DOHH2 (cell line): ENCODE measurements around the gene CRTAC1.

Experiments used
- H3F3A ChIP-seq: fragments of 200-600 bp; sonication (generic), shearing (Covaris generic); 2 replicates; pipeline ENCODE4 v1.6.0; 2016; ENCODE audit warnings: antibody characterized with exemption, mild to moderate bottlenecking; ENCODE audit not compliant: control insufficient read depth, insufficient read depth
- H3K27ac ChIP-seq: fragments of 200-600 bp; sonication (generic); 2 replicates; pipeline ENCODE4 v1.5.1; 2014; ENCODE audit warnings: low read depth, mild to moderate bottlenecking, low read length, moderate library complexity
- H3K27me3 ChIP-seq: fragments of 200-600 bp; sonication (generic); 2 replicates; pipeline ENCODE4 v1.6.1; 2014; ENCODE audit warnings: mild to moderate bottlenecking, low read length, mixed read lengths; ENCODE audit not compliant: control insufficient read depth
- H3K36me3 ChIP-seq: fragments of 200-600 bp; sonication (generic); 2 replicates; pipeline ENCODE4 v1.6.1; 2014; ENCODE audit warnings: mild to moderate bottlenecking, low read length, moderate library complexity, mixed read lengths; ENCODE audit not compliant: control insufficient read depth
- H3K4me1 ChIP-seq: fragments of 200-600 bp; sonication (generic); 2 replicates; pipeline ENCODE4 v1.6.1; 2014; ENCODE audit warnings: mild to moderate bottlenecking, low read length, mixed read lengths; ENCODE audit not compliant: control insufficient read depth
- H3K4me2 ChIP-seq: fragments of 200-600 bp; sonication (generic); 2 replicates; pipeline ENCODE4 v1.6.0; 2014; ENCODE audit warnings: mild to moderate bottlenecking, low read length, moderate library complexity
- H3K4me3 ChIP-seq: fragments of 200-600 bp; sonication (generic); 2 replicates; pipeline ENCODE4 v1.5.1; 2014; ENCODE audit warnings: mild to moderate bottlenecking, low read length, mixed read lengths
- H3K79me2 ChIP-seq: fragments of 200-600 bp; sonication (generic); 2 replicates; pipeline ENCODE4 v1.6.1; 2014; ENCODE audit warnings: mild to moderate bottlenecking, low read length, mixed read lengths; ENCODE audit not compliant: control insufficient read depth
- H3K9me2 ChIP-seq: fragments of 200-600 bp; sonication (generic); replicated peaks from 2 replicates; pipeline ENCODE4 v1.6.1; 2014; ENCODE audit warnings: mild to moderate bottlenecking, low read length, mixed read lengths; ENCODE audit not compliant: control insufficient read depth
- H3K9me3 ChIP-seq: fragments of 200-600 bp; sonication (generic); 2 replicates; pipeline ENCODE4 v1.6.1; 2014; ENCODE audit warnings: antibody characterized with exemption, low read length, mixed read lengths; ENCODE audit not compliant: control insufficient read depth, insufficient read depth
- H4K20me1 ChIP-seq: fragments of 200-600 bp; sonication (generic); 2 replicates; pipeline ENCODE4 v1.6.0; 2014; ENCODE audit warnings: low read depth, mild to moderate bottlenecking, antibody characterized with exemption, low read length, moderate library complexity; ENCODE audit not compliant: control insufficient read depth, insufficient read depth
- EZH2phosphoT487 ChIP-seq: fragments of 200-600 bp; sonication (generic); IDR thresholded peaks from 2 replicates; pipeline ENCODE4 v1.6.1; 2017; ENCODE audit warnings: borderline replicate concordance, mild to moderate bottlenecking, antibody characterized with exemption, low read length, moderate library complexity, mixed read lengths
- TF ChIP-seq, protein P1 (sequence below): fragments of 200-600 bp; sonication (generic); IDR thresholded peaks from one replicate; pipeline ENCODE4 v1.5.1; 2014; ENCODE audit warnings: antibody characterized with exemption, mild to moderate bottlenecking, low read depth, low read length; ENCODE audit not compliant: poor library complexity, severe bottlenecking

The CRTAC1 gene

DNA sequence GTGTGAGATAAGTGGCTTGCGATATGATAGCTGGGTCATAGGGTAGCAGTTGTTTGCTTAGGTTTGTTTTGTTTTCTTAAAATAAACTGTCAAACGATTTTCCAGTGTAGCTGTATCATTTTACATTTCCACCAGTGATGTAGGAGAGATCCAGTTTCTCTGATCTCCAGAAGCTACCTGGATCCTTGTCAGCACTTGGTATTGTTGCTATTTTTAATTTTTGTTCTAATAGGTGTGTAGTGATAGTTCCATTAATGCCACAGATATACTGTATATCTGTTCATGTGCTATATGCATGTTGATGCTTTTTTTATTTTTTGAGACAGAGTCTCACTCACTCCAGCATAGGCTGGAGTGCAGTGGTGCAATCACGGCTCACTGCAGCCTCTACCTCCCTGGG lies 136.3 kb downstream of the CRTAC1 start:
- Histone ChIP-seq H3K79me2 (no peaks in the 10 kb centered on the region), H3K4me3 (no peak overlapping the region), H3F3A (no peaks in the 10 kb centered on the region), H3K9me3 (no peaks in the 10 kb centered on the region), H3K4me1 (no peaks in the 10 kb centered on the region), H3K4me2 (no peak overlapping the region), H3K36me3 (no peaks in the 10 kb centered on the region), H4K20me1 (no peaks in the 10 kb centered on the region), H3K27me3 (no peaks in the 10 kb centered on the region), H3K27ac (no peak overlapping the region), H3K9me2 (no peaks in the 10 kb centered on the region)
- TF ChIP-seq, protein P1, sequence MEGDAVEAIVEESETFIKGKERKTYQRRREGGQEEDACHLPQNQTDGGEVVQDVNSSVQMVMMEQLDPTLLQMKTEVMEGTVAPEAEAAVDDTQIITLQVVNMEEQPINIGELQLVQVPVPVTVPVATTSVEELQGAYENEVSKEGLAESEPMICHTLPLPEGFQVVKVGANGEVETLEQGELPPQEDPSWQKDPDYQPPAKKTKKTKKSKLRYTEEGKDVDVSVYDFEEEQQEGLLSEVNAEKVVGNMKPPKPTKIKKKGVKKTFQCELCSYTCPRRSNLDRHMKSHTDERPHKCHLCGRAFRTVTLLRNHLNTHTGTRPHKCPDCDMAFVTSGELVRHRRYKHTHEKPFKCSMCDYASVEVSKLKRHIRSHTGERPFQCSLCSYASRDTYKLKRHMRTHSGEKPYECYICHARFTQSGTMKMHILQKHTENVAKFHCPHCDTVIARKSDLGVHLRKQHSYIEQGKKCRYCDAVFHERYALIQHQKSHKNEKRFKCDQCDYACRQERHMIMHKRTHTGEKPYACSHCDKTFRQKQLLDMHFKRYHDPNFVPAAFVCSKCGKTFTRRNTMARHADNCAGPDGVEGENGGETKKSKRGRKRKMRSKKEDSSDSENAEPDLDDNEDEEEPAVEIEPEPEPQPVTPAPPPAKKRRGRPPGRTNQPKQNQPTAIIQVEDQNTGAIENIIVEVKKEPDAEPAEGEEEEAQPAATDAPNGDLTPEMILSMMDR = no peak
- TF ChIP-seq EZH2phosphoT487 = no peak

DNA sequence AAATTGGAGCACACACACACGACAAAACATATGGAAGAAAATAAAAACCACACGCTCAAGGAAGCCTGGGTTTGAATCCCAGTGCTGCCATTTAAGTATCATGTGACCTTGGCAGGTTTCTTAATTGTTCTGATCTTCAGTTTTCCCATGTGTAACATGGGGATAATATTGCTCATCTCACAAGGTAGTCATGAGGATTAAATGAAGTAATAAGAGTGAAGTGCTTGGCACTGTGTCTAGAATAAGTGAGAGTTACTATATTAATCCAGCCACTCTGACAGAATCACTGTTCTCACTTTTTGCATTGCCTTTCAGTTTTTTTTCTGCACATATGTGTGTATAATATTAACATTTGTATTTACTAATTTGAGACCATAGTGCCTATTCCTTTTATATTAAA lies 137.5 kb downstream of the CRTAC1 start:
- Histone ChIP-seq H3K27me3 (no peaks in the 10 kb centered on the region), H3K4me2 (no peak overlapping the region), H3K36me3 (no peaks in the 10 kb centered on the region), H3F3A (no peaks in the 10 kb centered on the region), H3K4me3 (no peak overlapping the region), H3K27ac (no peak overlapping the region), H3K9me3 (no peaks in the 10 kb centered on the region), H3K79me2 (no peaks in the 10 kb centered on the region), H3K4me1 (no peaks in the 10 kb centered on the region), H3K9me2 (no peaks in the 10 kb centered on the region), H4K20me1 (no peaks in the 10 kb centered on the region)
- TF ChIP-seq EZH2phosphoT487 = no peak
- TF ChIP-seq, protein P1 = no peak

DNA sequence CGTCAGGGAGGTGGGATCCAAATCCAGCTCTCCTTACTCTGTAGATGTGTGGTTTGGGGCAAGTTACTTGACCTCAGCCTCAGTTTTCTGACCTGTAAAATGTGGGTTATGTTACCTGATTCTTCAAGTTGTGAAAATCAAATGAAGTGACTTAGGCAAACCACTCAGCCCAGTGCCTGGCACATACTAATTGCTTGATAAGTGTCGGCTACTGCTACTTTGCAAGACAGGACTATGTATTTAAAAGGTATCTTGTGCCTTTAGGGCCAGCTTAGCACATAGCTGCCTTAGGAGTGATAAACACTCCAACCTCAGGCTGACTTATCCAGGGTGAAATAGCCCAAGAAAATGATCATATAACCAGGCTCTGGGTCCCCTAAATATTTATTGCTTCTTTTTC lies 137.9 kb downstream of the CRTAC1 start:
- Histone ChIP-seq H3K27ac (no peak overlapping the region), H3F3A (no peaks in the 10 kb centered on the region), H3K4me1 (no peaks in the 10 kb centered on the region), H3K4me2 (no peak overlapping the region), H4K20me1 (no peaks in the 10 kb centered on the region), H3K79me2 (no peaks in the 10 kb centered on the region), H3K9me2 (no peaks in the 10 kb centered on the region), H3K36me3 (no peaks in the 10 kb centered on the region), H3K27me3 (peaks cover 3% of the 10 kb centered on the region; the same call in 1 of the 2 replicates), H3K9me3 (no peaks in the 10 kb centered on the region), H3K4me3 (no peak overlapping the region)
- TF ChIP-seq EZH2phosphoT487 = no peak
- TF ChIP-seq, protein P1 = no peak
